Fibroblast of lung (primary cell): ENCODE data around the gene MAP3K9. TPM values are rescaled to one million over a fixed set of nuclear protein-coding genes. Genes with fewer than 3 reads are reported as not detected.

Experiments used
- DNase-seq, 2 donors: peaks; one replicate each; pipeline versions ENCODE4 v3.0.0 to v3.0.0-alpha.2; 2010; ENCODE audit warnings: low read depth in 2 of 2
- H2AFZ ChIP-seq: 2 replicates; pipeline ENCODE4 v1.5.1; 2012; ENCODE audit warnings: low read length, control low read depth, inconsistent platforms
- H3K27ac ChIP-seq: 2 replicates; pipeline ENCODE4 v1.5.1; 2011; ENCODE audit warnings: low read length, control low read depth; ENCODE audit not compliant: insufficient read depth
- H3K27me3 ChIP-seq: 2 replicates; pipeline ENCODE4 v1.5.1; 2011; ENCODE audit warnings: mild to moderate bottlenecking, low read length; ENCODE audit not compliant: control insufficient read depth, insufficient read depth
- H3K36me3 ChIP-seq: 2 replicates; pipeline ENCODE4 v1.5.1; 2011; ENCODE audit warnings: low read length; ENCODE audit not compliant: control insufficient read depth, insufficient read depth
- H3K4me1 ChIP-seq: 2 replicates; pipeline ENCODE4 v1.5.1; 2011; ENCODE audit warnings: low read length; ENCODE audit not compliant: control insufficient read depth, insufficient read depth; ENCODE audit errors: extremely low read depth
- H3K4me2 ChIP-seq: 2 replicates; pipeline ENCODE4 v1.5.1; 2011; ENCODE audit warnings: low read length, control low read depth; ENCODE audit not compliant: insufficient read depth; ENCODE audit errors: extremely low read depth
- H3K4me3 ChIP-seq, 4 experiments: fragments of 200-600 bp in 1 of 4; sonication (generic) in 1 of 4; replicated peaks in 1 of 4; 2 replicates each; pipeline ENCODE4 v1.5.1; 2011 to 2016; ENCODE audit warnings: low read length in 4 of 4, low read depth in 3 of 4, mild to moderate bottlenecking in 3 of 4, control low read depth in 2 of 4, inconsistent platforms in 1 of 4, mixed read lengths in 1 of 4; ENCODE audit not compliant: insufficient read depth in 1 of 4; ENCODE audit errors: control extremely low read depth in 1 of 4
- H3K79me2 ChIP-seq: 2 replicates; pipeline ENCODE4 v1.5.1; 2012; ENCODE audit warnings: mild to moderate bottlenecking, low read length, inconsistent platforms; ENCODE audit not compliant: control insufficient read depth, insufficient read depth
- H3K9ac ChIP-seq: 2 replicates; pipeline ENCODE4 v1.5.1; 2011; ENCODE audit warnings: mild to moderate bottlenecking, low read length, control low read depth; ENCODE audit not compliant: insufficient read depth
- H3K9me3 ChIP-seq: 2 replicates; pipeline ENCODE4 v1.5.1; 2012; ENCODE audit warnings: low read depth, low read length; ENCODE audit not compliant: control insufficient read depth, insufficient read depth
- H4K20me1 ChIP-seq: 2 replicates; pipeline ENCODE4 v1.5.1; 2011; ENCODE audit warnings: low read length; ENCODE audit not compliant: control insufficient read depth, insufficient read depth; ENCODE audit errors: extremely low read depth
- CTCF ChIP-seq, 2 donors: IDR thresholded peaks in 1 of 2; conservative IDR thresholded peaks in 1 of 2; 1 replicate in 1 of 2; 2 replicates in 1 of 2; pipeline ENCODE4 v1.5.1; 2011 to 2012; ENCODE audit warnings: low read length in 2 of 2, control low read depth in 1 of 2, inconsistent platforms in 1 of 2, low read depth in 1 of 2, mild to moderate bottlenecking in 1 of 2
- EZH2 ChIP-seq: IDR thresholded peaks from 2 replicates; pipeline ENCODE4 v1.5.1; 2012; ENCODE audit warnings: low read length, control low read depth, mild to moderate bottlenecking; ENCODE audit errors: missing control alignments
- polyA plus RNA-seq, 2 donors: library from polyadenylated mRNA; depleted of rRNA in 1 of 2; stranded (reverse) in 1 of 2; unstranded in 1 of 2; fragments of >200 nt; gene quantifications; 2 replicates each; pipeline ENCODE4 v1.2.1, GENCODE V29; 2011 to 2012; ENCODE audit warnings: missing spikeins in 1 of 2
- total RNA-seq: library from RNA; depleted of rRNA; stranded (reverse); fragments of >200 nt; gene quantifications from 2 replicates; pipeline ENCODE4 v1.2.1, GENCODE V29; 2014

MAP3K9 gene
- total and polyA plus RNA-seq, 2 donors (not counting 1 experiment from before 2014, with no cell fraction given), result 0.17 to 0.27 TPM

GRCh38 chr14:70827347-70827746 lies 18.0 kb upstream of the MAP3K9 start:
- H2AFZ ChIP-seq, result no peak overlapping the region
- no peaks in the 10 kb centered on the region for H4K20me1 ChIP-seq
- no peak overlapping the region for H3K27ac ChIP-seq
- H3K27me3 ChIP-seq, result no peaks in the 10 kb centered on the region
- H3K4me1 ChIP-seq, result no peaks in the 10 kb centered on the region
- H3K79me2 ChIP-seq, result no peaks in the 10 kb centered on the region
- H3K4me2 ChIP-seq, result no peak overlapping the region
- no peak for TF ChIP-seq CTCF (conservative IDR thresholded peaks at IDR 0.05 in 1 of 2, IDR thresholded peaks at IDR 0.05 in 1 of 2; ENCODE audit: low read depth in 1 of 2, low read length in 2 of 2)
- TF ChIP-seq EZH2, result no peak
- no peak overlapping the region for H3K4me3 ChIP-seq
- no peaks in the 10 kb centered on the region for H3K36me3 ChIP-seq
- H3K9ac ChIP-seq, result no peak overlapping the region
- DNase-seq, result no peak
- no peaks in the 10 kb centered on the region for H3K9me3 ChIP-seq

- Histone ChIP-seq H3K27ac (no peak overlapping the region), H3K4me1 (no peaks in the 10 kb centered on the region), H3K9me3 (no peaks in the 10 kb centered on the region), H3K36me3 (no peaks in the 10 kb centered on the region), H3K4me2 (no peak overlapping the region), H3K79me2 (no peaks in the 10 kb centered on the region), H3K4me3 (no peak overlapping the region), H2AFZ (no peak overlapping the region), H4K20me1 (no peaks in the 10 kb centered on the region), H3K27me3 (no peaks in the 10 kb centered on the region), H3K9ac (no peak overlapping the region)
- DNase-seq, result no peak
- TF ChIP-seq CTCF (conservative IDR thresholded peaks at IDR 0.05 in 1 of 2, IDR thresholded peaks at IDR 0.05 in 1 of 2; ENCODE audit: low read depth in 1 of 2, low read length in 2 of 2), result no peak
- no peak for TF ChIP-seq EZH2
Measured at GRCh38 chr14:70823281-70823680, 14.0 kb upstream of the MAP3K9 start.

GRCh38 chr14:70822530-70823185 lies 13.3 kb upstream of the MAP3K9 start:
- Histone ChIP-seq H3K9ac (no peak overlapping the region), H3K4me2 (peak overlapping the region; percentile 79), H3K9me3 (no peaks in the 10 kb centered on the region), H3K27ac (no peak overlapping the region), H3K4me1 (no peaks in the 10 kb centered on the region), H2AFZ (peak overlapping the region; percentile 70), H4K20me1 (no peaks in the 10 kb centered on the region), H3K27me3 (no peaks in the 10 kb centered on the region), H3K36me3 (no peaks in the 10 kb centered on the region), H3K4me3 (peak overlapping the region; percentile 56 to 75 (median 60)), H3K79me2 (no peaks in the 10 kb centered on the region)
- TF ChIP-seq EZH2 (no peak), CTCF (conservative IDR thresholded peaks at IDR 0.05 in 1 of 2, IDR thresholded peaks at IDR 0.05 in 1 of 2; ENCODE audit: low read depth in 1 of 2, low read length in 2 of 2) (no peak)
- DNase-seq, result peak in 1 of 2 donors; percentile 30
